Activated CD4-positive, CD25-positive, alpha-beta regulatory T cell (primary cell): ENCODE results near the gene SLC37A1.
"Not testable (repeated sequence)": the region's sequence is repeated elsewhere in the genome, so short reads cannot be mapped to it uniquely, and the experiment has no call there.

Source experiments
- DNase-seq, 4 experiments: peaks; one replicate each; lab custom pipeline; 2025; lab: John Stamatoyannopoulos, UW

Gene SLC37A1

GRCh38 chr21:42595283-42596187, 81.9 kb downstream of the SLC37A1 start:
- DNase-seq, result no peak

- DNase-seq, result no peak
Observed at GRCh38 chr21:42596657-42597056, 83.0 kb downstream of the SLC37A1 start.

DNA sequence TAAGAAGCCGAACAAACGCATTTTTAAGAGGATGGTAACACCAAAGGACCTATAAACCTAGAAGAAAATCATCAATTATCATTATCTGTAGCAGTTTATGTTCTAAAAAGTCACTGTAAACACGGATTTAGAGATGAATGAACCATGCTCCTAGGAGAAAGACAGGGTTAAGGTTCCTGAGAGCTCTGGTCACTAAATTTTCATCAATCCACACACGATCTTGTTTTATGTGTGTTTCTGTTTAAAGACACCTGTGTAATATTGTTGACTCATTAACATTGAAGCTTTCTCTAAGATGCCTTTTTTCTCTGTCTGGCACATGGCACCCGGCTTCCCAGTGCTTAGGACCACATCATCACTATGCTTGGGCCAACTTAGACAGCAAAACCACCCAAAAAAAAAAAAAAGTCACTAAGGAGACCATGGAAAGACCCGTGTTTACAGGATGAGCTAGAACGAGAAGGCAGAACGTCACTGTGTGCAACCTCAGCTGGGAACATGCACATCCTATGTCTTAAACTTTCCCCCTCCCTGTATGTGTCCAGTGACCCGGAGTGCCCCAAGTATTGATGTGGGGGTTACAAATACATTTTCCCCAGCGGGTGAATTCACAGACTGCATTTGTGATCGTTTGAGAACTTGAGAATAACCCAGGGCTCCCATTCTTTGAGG, 84.0 kb downstream of the SLC37A1 start:
- no peak for DNase-seq

- DNase-seq, result no peak
Observed at GRCh38 chr21:42598159-42598735, 84.6 kb downstream of the SLC37A1 start.

GRCh38 chr21:42599486-42599885, 85.8 kb downstream of the SLC37A1 start:
- no peak for DNase-seq

DNA sequence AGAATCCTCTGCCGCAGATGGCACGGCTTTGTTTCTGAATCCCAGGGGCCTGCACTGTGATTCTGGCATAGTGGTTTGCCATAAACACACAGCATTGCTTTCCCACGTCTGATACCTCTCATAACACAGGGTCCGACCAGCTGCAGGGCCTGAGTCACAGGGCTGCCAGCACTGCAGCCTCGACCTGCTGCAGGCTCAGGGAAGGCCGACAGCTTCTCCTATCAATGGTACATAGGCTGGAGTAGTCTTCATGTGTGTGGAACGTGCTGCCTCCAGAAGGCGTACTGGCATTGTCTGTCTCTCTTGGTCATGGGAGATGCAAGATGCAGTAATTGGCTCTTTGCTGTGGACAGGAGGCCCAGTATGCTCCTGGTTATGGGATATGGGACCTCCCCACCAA, 86.3 kb downstream of the SLC37A1 start:
- no peak for DNase-seq

DNA sequence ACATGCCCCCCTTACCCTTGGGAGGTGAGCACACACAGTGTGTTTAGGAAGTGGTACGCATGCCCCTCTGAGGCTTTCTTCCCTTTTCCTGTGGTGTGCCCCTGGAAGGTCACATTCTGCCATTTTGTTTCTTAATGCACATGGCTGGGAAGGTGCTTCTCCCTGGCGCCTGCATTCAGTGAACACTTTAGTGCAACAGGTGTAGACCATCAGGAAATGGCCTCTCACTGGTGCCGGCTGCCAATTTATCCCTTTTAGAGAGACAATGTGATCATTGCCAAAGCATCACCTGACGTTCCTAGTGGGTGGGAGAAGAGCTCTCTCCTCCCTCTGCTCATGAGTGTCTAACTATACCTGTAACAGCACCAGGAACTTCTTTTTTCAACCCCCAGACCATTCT, 88.0 kb downstream of the SLC37A1 start:
- DNase-seq, result no peak

- no peak for DNase-seq
Observed at GRCh38 chr21:42607102-42607501, 93.5 kb downstream of the SLC37A1 start.

- no peak for DNase-seq
Observed at GRCh38 chr21:42607525-42608102, 94.0 kb downstream of the SLC37A1 start.

- no peak for DNase-seq
Observed at GRCh38 chr21:42608446-42608845, 94.8 kb downstream of the SLC37A1 start.

GRCh38 chr21:42609811-42610210, 96.2 kb downstream of the SLC37A1 start:
- DNase-seq, result no peak

DNA sequence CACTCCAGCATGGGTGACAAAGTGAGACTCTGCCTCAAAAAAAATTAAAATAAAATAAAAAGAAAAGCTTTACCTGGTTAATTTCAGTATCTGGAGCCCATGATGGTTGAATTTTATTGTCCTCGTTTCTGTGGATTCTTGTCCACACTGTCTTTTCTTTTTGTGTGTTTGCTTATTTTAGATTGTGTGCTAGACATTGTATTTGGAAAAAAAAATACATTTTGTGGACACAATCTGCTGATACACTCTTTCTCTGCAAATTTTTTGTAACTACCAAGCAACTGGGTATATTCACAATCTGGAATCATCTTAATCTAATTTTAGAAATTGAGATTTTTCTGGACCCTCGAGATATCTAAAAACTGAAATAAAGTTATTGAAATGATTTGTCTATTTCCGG, 98.2 kb downstream of the SLC37A1 start:
- no peak for DNase-seq

DNA sequence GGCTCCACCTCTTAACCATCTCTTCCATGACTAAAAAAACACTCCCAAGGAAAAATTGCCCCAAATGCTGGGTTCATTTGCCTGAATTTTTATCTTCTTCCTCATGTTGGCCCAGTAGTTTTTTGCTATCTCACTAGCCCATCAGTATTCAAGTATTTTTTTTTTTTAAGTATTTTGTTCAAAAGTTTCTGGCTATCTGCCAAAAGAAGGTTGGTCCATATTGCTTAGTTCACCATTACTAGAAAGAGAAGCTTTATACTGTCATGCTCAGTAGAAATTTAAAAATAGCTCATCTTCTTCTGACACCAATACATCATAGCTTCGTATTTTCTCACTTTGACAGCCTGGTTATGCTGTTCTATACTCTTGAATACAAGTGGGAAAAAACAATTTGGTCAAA, 98.7 kb downstream of the SLC37A1 start:
- no peak for DNase-seq

- DNase-seq, result no peak
Observed at GRCh38 chr21:42613756-42614155, 100.1 kb downstream of the SLC37A1 start.

GRCh38 chr21:42614396-42614795, 100.7 kb downstream of the SLC37A1 start:
- DNase-seq, result no peak

DNA sequence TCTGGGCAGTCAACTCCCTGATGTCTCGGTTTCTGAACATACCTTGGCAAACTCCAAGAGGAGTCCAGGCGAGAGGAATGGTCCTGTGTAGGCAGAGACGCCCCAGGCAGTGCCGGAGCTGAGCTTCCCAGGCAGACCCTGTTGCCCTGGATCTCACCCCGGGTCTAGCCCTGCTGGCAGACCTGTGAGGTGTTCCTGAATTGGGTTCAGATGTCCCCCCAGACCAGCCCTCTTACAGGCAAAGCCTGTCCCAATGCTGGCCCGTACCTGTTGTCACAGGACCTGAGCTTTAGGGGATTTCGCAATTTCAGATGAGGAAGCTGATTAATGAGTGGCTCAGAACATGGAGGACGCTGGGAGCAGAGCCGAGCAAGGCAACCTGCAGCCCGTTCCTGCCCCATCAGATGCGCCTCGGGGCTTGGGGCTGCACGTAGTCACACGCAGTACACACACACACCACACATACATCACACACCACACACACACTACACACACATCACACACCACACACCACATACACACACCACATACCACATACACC, 101.2 kb downstream of the SLC37A1 start:
- no peak for DNase-seq

DNA sequence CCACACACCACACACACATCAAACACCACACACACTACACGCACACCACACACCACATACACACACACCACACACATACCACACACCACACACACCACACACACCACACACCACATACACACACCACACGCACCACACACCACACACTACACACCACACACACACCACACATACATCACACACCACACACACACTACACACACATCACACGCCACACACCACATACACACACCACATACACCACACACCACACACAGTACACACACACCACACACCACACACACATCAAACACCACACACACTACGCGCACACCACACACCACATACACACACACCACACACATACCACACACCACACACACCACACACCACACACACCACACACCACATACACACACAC, 101.7 kb downstream of the SLC37A1 start:
- not testable (repeated sequence) for DNase-seq

DNA sequence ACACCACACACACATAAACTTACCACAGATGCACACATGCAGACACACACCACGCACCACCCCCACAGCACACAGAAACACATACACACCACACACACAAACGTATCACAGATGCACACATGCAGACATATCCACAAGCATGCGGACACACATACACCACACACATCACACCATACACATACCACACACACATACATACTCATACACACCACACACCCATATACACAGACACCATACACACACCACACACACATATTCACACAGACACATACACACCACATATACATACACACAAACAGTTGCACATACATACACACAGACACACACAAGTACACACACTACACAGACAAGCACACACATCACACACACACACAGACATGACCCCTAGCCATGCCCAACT, 102.3 kb downstream of the SLC37A1 start:
- DNase-seq, result no peak

DNA sequence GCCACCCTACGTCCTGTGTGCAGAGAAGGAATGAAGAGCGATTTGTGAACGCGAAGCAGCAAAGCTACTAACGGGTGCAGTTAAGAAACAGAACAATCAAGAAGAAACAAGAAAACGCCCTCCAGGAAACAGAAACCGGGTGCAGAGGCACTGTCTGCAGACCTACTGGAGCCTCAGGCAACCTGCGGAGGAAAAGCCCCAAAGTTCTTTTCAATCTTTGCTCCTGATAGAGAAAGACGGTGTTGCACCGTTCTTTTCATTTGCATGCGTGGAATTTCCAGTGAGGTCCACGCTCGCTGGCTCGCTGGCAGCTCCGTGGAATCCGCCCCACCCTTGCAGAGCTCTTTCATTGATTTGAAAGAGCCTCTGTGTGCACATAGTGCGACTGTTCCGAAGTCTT, 102.8 kb downstream of the SLC37A1 start:
- no peak for DNase-seq

GRCh38 chr21:42616941-42617340, 103.3 kb downstream of the SLC37A1 start:
- DNase-seq, result no peak

GRCh38 chr21:42617486-42617885, 103.8 kb downstream of the SLC37A1 start:
- DNase-seq, result no peak

DNA sequence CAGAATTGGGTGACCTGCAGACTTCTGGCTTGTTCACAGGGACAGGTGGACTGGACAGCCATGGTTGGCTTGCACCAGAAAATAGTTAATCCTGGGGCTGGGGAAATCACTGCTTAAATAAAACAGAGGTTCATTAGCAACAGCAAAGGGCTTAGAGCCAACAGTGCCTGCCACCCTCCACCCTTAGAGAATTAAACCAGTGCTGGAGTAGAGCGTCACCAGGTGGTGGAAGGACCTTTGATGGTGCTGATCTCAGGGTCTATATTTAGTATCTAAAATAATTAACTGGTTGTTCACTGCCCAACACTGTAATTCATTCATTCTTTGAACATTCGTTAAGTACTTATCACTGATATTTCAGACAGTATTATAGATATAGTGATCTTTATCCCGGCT, 105.1 kb downstream of the SLC37A1 start:
- no peak for DNase-seq
